Endothelial cell (in vitro differentiated cells): ENCODE data around the gene SPO11. TPM values are rescaled to one million over a fixed set of nuclear protein-coding genes. Genes with fewer than 3 reads are reported as not detected.

Experiments
- DNase-seq: peaks from one replicate; pipeline ENCODE4 v3.0.0; 2021; ENCODE audit warnings: low spot score
- H3K27ac Mint-ChIP-seq: one replicate; pipeline ENCODE4 v1.8.0; 2021; ENCODE audit warnings: mixed read lengths, inconsistent platforms; ENCODE audit not compliant: unreplicated experiment
- H3K27me3 Mint-ChIP-seq: one replicate; pipeline ENCODE4 v1.8.0; 2021; ENCODE audit warnings: mild to moderate bottlenecking, moderate library complexity, mixed read lengths, inconsistent platforms; ENCODE audit not compliant: unreplicated experiment
- H3K36me3 Mint-ChIP-seq: one replicate; pipeline ENCODE4 v1.8.0; 2021; ENCODE audit warnings: mild to moderate bottlenecking, low read depth, mixed read lengths, inconsistent platforms; ENCODE audit not compliant: unreplicated experiment
- H3K4me1 Mint-ChIP-seq: one replicate; pipeline ENCODE4 v1.8.0; 2021; ENCODE audit warnings: mild to moderate bottlenecking, mixed read lengths, inconsistent platforms; ENCODE audit not compliant: unreplicated experiment
- H3K4me3 Mint-ChIP-seq: one replicate; pipeline ENCODE4 v1.8.0; 2021; ENCODE audit warnings: mild to moderate bottlenecking, mixed read lengths, inconsistent platforms; ENCODE audit not compliant: unreplicated experiment
- H3K9me3 Mint-ChIP-seq: one replicate; pipeline ENCODE4 v1.8.0; 2021; ENCODE audit warnings: mixed read lengths, inconsistent platforms; ENCODE audit not compliant: unreplicated experiment
- long read RNA-seq: library from polyadenylated mRNA; unstranded; transcript quantifications from one replicate; pipeline ENCODE4 v2.0.0, GENCODE V29; 2020; ENCODE audit not compliant: unreplicated experiment
- total RNA-seq: library from RNA; stranded (reverse); fragmentation: NEBNext Ultra II Directional; extraction: Animal tissue kit (Norgen Biotek cat#: 25700); gene quantifications from one replicate; pipeline ENCODE4 v1.2.1, GENCODE V29; 2021; ENCODE audit not compliant: unreplicated experiment
- TF ChIP-seq, protein P1 (sequence below): fragments of 200-600 bp; sonication (generic); IDR thresholded peaks from one replicate; pipeline ENCODE4 v1.5.0; 2021; ENCODE audit warnings: antibody characterized with exemption; ENCODE audit not compliant: unreplicated experiment

The SPO11 gene
- total RNA-seq, result not detected
- long read RNA-seq, result 0 reads

DNA sequence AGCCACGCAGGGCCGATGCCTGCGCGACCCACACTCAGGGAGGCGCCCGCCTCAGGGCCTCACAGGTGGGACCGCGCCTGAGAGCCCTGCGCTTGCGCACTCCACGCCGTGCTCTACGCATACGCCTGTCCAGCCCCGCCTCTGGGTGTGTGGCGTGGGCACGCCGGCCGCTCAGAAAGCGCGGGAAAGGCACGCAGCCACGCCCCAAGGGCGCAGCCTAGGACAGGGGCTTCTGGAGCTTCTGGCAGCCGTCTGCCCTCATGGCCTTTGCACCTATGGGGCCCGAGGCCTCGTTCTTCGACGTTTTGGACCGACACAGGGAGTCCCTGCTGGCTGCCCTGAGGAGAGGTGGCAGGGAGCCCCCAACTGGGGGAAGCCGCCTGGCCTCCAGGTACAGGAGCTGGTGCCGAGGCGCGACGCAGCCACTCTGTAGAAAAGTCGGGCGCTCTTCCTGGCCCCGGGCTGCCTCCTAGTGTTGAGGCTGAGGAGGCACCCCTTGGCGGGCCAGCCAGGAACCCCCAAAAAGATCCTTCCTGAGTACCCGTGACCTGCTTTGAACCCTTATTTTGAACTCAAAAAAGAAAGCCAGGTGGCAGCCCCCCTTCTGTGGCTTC is at the start of gene SPO11:
Gene SPO11 (plus strand): TSS at position 196 of the 614 bp plus-strand sequence. CDS start 65 bp downstream, at position 261.
- H3K9me3 Mint-ChIP-seq, result no peaks in the 10 kb centered on the region
- no peak within 1 kb of the TSS for H3K27ac Mint-ChIP-seq
- no peaks in the 10 kb centered on the region for H3K4me1 Mint-ChIP-seq
- peak; percentile 28 for DNase-seq
- TF ChIP-seq, protein P1, sequence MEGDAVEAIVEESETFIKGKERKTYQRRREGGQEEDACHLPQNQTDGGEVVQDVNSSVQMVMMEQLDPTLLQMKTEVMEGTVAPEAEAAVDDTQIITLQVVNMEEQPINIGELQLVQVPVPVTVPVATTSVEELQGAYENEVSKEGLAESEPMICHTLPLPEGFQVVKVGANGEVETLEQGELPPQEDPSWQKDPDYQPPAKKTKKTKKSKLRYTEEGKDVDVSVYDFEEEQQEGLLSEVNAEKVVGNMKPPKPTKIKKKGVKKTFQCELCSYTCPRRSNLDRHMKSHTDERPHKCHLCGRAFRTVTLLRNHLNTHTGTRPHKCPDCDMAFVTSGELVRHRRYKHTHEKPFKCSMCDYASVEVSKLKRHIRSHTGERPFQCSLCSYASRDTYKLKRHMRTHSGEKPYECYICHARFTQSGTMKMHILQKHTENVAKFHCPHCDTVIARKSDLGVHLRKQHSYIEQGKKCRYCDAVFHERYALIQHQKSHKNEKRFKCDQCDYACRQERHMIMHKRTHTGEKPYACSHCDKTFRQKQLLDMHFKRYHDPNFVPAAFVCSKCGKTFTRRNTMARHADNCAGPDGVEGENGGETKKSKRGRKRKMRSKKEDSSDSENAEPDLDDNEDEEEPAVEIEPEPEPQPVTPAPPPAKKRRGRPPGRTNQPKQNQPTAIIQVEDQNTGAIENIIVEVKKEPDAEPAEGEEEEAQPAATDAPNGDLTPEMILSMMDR, result peak; percentile 48
- H3K36me3 Mint-ChIP-seq, result no peaks in the 10 kb centered on the region
- peaks cover 2% of the 10 kb centered on the region for H3K27me3 Mint-ChIP-seq
- H3K4me3 Mint-ChIP-seq, result no peak within 1 kb of the TSS

DNA sequence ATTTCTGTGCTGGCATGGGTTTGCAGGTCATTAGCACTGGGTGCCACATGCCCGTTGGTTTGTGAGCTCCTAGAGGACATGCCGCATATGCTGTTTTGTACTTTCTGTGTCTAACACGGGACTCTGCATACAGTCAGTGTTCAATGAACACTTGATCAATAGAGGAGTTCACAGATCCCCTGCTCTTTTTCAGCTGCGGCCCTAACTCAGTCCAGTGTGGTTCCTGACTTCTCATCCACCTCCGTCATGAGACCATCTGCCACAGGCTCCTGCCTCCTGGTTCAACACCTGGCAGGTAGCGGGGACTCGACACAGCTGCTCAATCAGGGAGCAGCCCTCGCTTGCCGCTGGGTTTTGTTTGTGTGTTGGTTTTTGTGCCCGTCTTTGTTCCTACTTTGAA is 49.4 kb upstream of the SPO11 start:
- no peak for DNase-seq
- TF ChIP-seq, protein P1, result no peak
- Mint-ChIP-seq H3K27ac (no peak overlapping the region), H3K4me3 (no peak overlapping the region), H3K36me3 (no peaks in the 10 kb centered on the region), H3K9me3 (no peaks in the 10 kb centered on the region), H3K27me3 (peaks cover 3% of the 10 kb centered on the region), H3K4me1 (no peaks in the 10 kb centered on the region)

DNA sequence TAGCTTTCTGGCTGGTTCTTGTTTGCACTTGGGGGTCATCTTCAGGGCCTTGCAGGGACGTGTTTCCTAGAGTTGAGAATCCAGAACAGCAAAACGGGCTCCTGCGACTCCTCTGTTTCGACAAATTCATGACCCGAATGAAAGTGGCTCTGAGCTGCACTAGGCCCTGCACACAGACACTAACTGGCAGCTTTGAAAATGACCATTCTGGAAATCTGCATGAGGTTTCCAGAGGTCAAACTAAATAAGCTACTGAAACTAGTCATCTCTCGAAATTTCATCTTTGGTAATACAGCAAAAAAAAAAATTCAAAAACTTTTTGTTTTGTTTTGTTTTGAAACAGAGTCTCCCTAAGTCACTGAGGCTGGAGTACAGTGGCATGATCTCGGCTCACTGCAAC is 47.7 kb upstream of the SPO11 start:
- no peak overlapping the region for H3K27ac Mint-ChIP-seq

GRCh38 chr20:57282670-57283361 is 46.8 kb upstream of the SPO11 start:
- H3K27me3 Mint-ChIP-seq, result peaks cover 3% of the 10 kb centered on the region
- no peak for DNase-seq
- no peak overlapping the region for H3K4me3 Mint-ChIP-seq
- TF ChIP-seq, protein P1, result no peak
- H3K36me3 Mint-ChIP-seq, result no peaks in the 10 kb centered on the region
- no peaks in the 10 kb centered on the region for H3K9me3 Mint-ChIP-seq
- no peak overlapping the region for H3K27ac Mint-ChIP-seq
- H3K4me1 Mint-ChIP-seq, result no peaks in the 10 kb centered on the region

More for the DNA sequence above, 47.7 kb upstream of the SPO11 start:
- peaks cover 3% of the 10 kb centered on the region for H3K27me3 Mint-ChIP-seq
- H3K36me3 Mint-ChIP-seq, result no peaks in the 10 kb centered on the region
- no peak overlapping the region for H3K4me3 Mint-ChIP-seq
- H3K4me1 Mint-ChIP-seq, result no peaks in the 10 kb centered on the region
- DNase-seq, result no peak
- TF ChIP-seq, protein P1, result no peak
- no peaks in the 10 kb centered on the region for H3K9me3 Mint-ChIP-seq

DNA sequence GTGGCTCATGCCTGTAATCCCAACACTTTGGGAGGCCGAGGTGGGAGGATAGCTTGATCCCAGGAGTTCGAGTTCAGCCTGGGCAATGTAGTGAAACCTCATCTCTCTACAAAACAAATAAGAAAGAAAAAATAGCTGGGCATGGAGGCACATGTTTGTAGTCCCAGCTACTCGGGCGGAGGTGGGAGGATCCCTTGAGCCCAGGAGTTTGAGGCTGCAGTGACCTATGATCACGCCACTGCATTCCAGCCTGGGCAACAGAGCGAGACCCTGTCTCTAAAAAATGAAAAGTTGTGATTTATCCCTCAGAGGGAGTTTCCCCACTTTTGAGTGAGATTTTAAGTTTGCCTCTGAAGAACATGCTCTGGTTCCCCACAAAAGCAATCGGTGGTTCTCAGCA is 45.7 kb upstream of the SPO11 start:
- Mint-ChIP-seq H3K27me3 (peaks cover 3% of the 10 kb centered on the region), H3K36me3 (no peaks in the 10 kb centered on the region), H3K9me3 (no peaks in the 10 kb centered on the region), H3K27ac (no peak overlapping the region), H3K4me1 (no peaks in the 10 kb centered on the region), H3K4me3 (no peak overlapping the region)
- TF ChIP-seq, protein P1, result no peak
- no peak for DNase-seq
